Epithelial cell of esophagus (primary cell): ENCODE data around the gene NOD2.
A peak's percentile ranks its signal among the peaks of the same experiment; 100 is the strongest.

Experiments
- DNase-seq: peaks from one replicate; pipeline ENCODE4 v3.0.0; 2010; ENCODE audit warnings: low read depth
- H3K4me3 ChIP-seq: 2 replicates; pipeline ENCODE4 v1.5.1; 2011; ENCODE audit warnings: mild to moderate bottlenecking, low read length, control low read depth
- CTCF ChIP-seq: IDR thresholded peaks from 2 replicates; pipeline ENCODE4 v1.5.1; 2011; ENCODE audit warnings: low read depth, mild to moderate bottlenecking, low read length, control low read depth, inconsistent platforms; ENCODE audit not compliant: insufficient read depth; ENCODE audit errors: missing control alignments

NOD2 gene

GRCh38 chr16:50751528-50751927 lies 58.1 kb downstream of the NOD2 start:
- no peak overlapping the region for H3K4me3 ChIP-seq
- no peak for TF ChIP-seq CTCF
- peak; percentile 75 for DNase-seq

GRCh38 chr16:50752471-50753235 lies 59.2 kb downstream of the NOD2 start:
- no peak overlapping the region for H3K4me3 ChIP-seq
- TF ChIP-seq CTCF, result no peak
- DNase-seq, result no peak

- H3K4me3 ChIP-seq, result no peak overlapping the region
- DNase-seq, result peak; percentile 39
- no peak for TF ChIP-seq CTCF
Measured at GRCh38 chr16:50756473-50756872, 63.1 kb downstream of the NOD2 start.

GRCh38 chr16:50761267-50761666 lies 67.9 kb downstream of the NOD2 start:
- no peak for TF ChIP-seq CTCF
- DNase-seq, result no peak
- no peak overlapping the region for H3K4me3 ChIP-seq

GRCh38 chr16:50762241-50762640 lies 68.8 kb downstream of the NOD2 start:
- DNase-seq, result no peak
- TF ChIP-seq CTCF, result no peak
- H3K4me3 ChIP-seq, result no peak overlapping the region

- no peak overlapping the region for H3K4me3 ChIP-seq
- no peak for TF ChIP-seq CTCF
- peak; percentile 95 for DNase-seq
Measured at GRCh38 chr16:50763211-50763610, 69.8 kb downstream of the NOD2 start.

GRCh38 chr16:50765260-50765659 lies 71.9 kb downstream of the NOD2 start:
- no peak overlapping the region for H3K4me3 ChIP-seq
- no peak for DNase-seq
- no peak for TF ChIP-seq CTCF
